A549 (cell line): ENCODE measurements around the gene ARHGEF28. TPM values are rescaled to one million over a fixed set of nuclear protein-coding genes. Genes with fewer than 3 reads are reported as not detected.

Experiments used
- ATAC-seq, 2 experiments: fragments of 200-7000 bp in 1 of 2; fragments of >200 bp in 1 of 2; cut with Nextera tagmentation in 1 of 2; cut with Tn5 transposase in 1 of 2; 3 replicates each; pipeline versions ENCODE4 v1.8.0 to v1.9.1; 2018 to 2020; ENCODE audit warnings: mild to moderate bottlenecking in 1 of 2, moderate library complexity in 1 of 2
- CTCF ChIA-PET: fragments of 300-600 bp; sonication (Branson Sonifier 250); formaldehyde crosslinking; extraction: SDS; loops from one replicate; lab custom pipeline; 2021; ENCODE audit warnings: antibody characterized with exemption, inconsistent platforms; lab: Yijun Ruan, JAX
- POLR2A ChIA-PET: fragments of 350-600 bp; formaldehyde crosslinking; extraction: SDS; loops from one replicate; lab custom pipeline; 2021; ENCODE audit warnings: antibody characterized with exemption, inconsistent platforms; lab: Yijun Ruan, JAX
- DNase-seq, 2 experiments: peaks; one replicate each; pipeline versions ENCODE4 v3.0.0 to v3.0.0-alpha.2; 2011 to 2016; ENCODE audit warnings: low read depth in 1 of 2, low spot score in 1 of 2
- FAIRE-seq: peaks from 2 replicates; lab custom pipeline; 2011; peaks lifted over from hg19 to GRCh38; lab: Jason Lieb, UNC
- H3K27ac ChIP-seq, 2 experiments: fragments of >200 bp; sonication (Bioruptor Twin); formaldehyde crosslinking; 3 replicates each; pipeline ENCODE4 v1.5.1; 2016 to 2017
- H3K4me1 ChIP-seq: fragments of >200 bp; sonication (Bioruptor Twin); formaldehyde crosslinking; 3 replicates; pipeline ENCODE4 v1.6.1; 2016
- H3K4me2 ChIP-seq: fragments of >200 bp; sonication (Bioruptor Twin); formaldehyde crosslinking; 3 replicates; pipeline ENCODE4 v1.6.1; 2016
- H3K4me3 ChIP-seq: fragments of >200 bp; sonication (Bioruptor Twin); formaldehyde crosslinking; 3 replicates; pipeline ENCODE4 v1.5.1; 2016
- H3K9me3 ChIP-seq: fragments of >200 bp; sonication (Bioruptor Twin); formaldehyde crosslinking; 3 replicates; pipeline ENCODE4 v1.6.1; 2016
- CBX2 ChIP-seq: fragments of 200-600 bp; sonication (generic); IDR thresholded peaks from 2 replicates; pipeline ENCODE4 v1.6.1; 2016; ENCODE audit warnings: low read depth, mild to moderate bottlenecking, borderline replicate concordance
- CBX8 ChIP-seq: fragments of 200-600 bp; sonication (generic); IDR thresholded peaks from 2 replicates; pipeline ENCODE4 v1.6.1; 2016
- ESRRA ChIP-seq: fragments of 150-350 bp; IDR thresholded peaks from 2 replicates; pipeline ENCODE4 v1.6.1; 2014; ENCODE audit warnings: mild to moderate bottlenecking, low read length, borderline replicate concordance
- GATA3 ChIP-seq: IDR thresholded peaks from 2 replicates; pipeline ENCODE4 v1.6.1; 2012; ENCODE audit warnings: borderline replicate concordance
- HOXB13 ChIP-seq: fragments of 250-450 bp; sonication (Bioruptor Pico); IDR thresholded peaks from 2 replicates; pipeline ENCODE4 v1.5.0; 2020; ENCODE audit warnings: low read depth, mild to moderate bottlenecking, moderate library complexity
- HOXB5 ChIP-seq: fragments of 250-450 bp; sonication (Bioruptor Pico); IDR thresholded peaks from 2 replicates; pipeline ENCODE4 v1.5.0; 2020; ENCODE audit warnings: mild to moderate bottlenecking, moderate library complexity
- MAFK ChIP-seq: fragments of 450-650 bp; IDR thresholded peaks from 2 replicates; pipeline ENCODE4 v1.6.1; 2014; ENCODE audit not compliant: partially characterized antibody
- MAZ ChIP-seq: fragments of 150-350 bp; IDR thresholded peaks from 2 replicates; pipeline ENCODE4 v1.6.1; 2014; ENCODE audit warnings: antibody characterized with exemption, low read depth, low read length, borderline replicate concordance
- MYC ChIP-seq: IDR thresholded peaks from 2 replicates; pipeline ENCODE4 v1.6.1; 2012; ENCODE audit warnings: mild to moderate bottlenecking, inconsistent platforms, low read length, improper control_type of control experiment, borderline replicate concordance
- NR3C1 ChIP-seq: fragments of >200 bp; sonication (Bioruptor Twin); formaldehyde crosslinking; IDR thresholded peaks from 3 replicates; pipeline ENCODE4 v1.6.1; 2017
- PHF8 ChIP-seq: fragments of 200-600 bp; sonication (generic); IDR thresholded peaks from 2 replicates; pipeline ENCODE4 v1.6.1; 2016; ENCODE audit warnings: low read depth, mild to moderate bottlenecking, antibody characterized with exemption, moderate library complexity, borderline replicate concordance
- POLR2A ChIP-seq: IDR thresholded peaks from 2 replicates; pipeline ENCODE4 v1.6.1; 2012; ENCODE audit warnings: mild to moderate bottlenecking, low read length
- RCOR1 ChIP-seq: fragments of 150-350 bp; IDR thresholded peaks from 2 replicates; pipeline ENCODE4 v1.6.1; 2014; ENCODE audit warnings: antibody characterized with exemption, low read length, low read depth
- SREBF2 ChIP-seq: fragments of 450-650 bp; IDR thresholded peaks from 2 replicates; pipeline ENCODE4 v1.6.1; 2014; ENCODE audit warnings: mild to moderate bottlenecking, moderate library complexity
- TP53 ChIP-seq: fragments of 250-450 bp; sonication (Bioruptor Pico); IDR thresholded peaks from 2 replicates; pipeline ENCODE4 v1.5.0; 2021; ENCODE audit warnings: mild to moderate bottlenecking, moderate library complexity
- ZNF302 ChIP-seq: fragments of 250-450 bp; sonication (Bioruptor Pico); IDR thresholded peaks from 2 replicates; pipeline ENCODE4 v1.9.0; 2021; ENCODE audit warnings: inconsistent platforms, mild to moderate bottlenecking, moderate library complexity
- ZSCAN20 ChIP-seq: fragments of 250-450 bp; sonication (Bioruptor Pico); IDR thresholded peaks from 2 replicates; pipeline ENCODE4 v1.8.0; 2022; ENCODE audit warnings: mild to moderate bottlenecking, moderate library complexity
- WGBS: methylation state at CpG from one replicate; pipeline ENCODE4 v1.1.6; 2017; ENCODE audit errors: missing lambda C conversion rate; 5-methylcytosine and 5-hydroxymethylcytosine counted together
- polyA plus RNA-seq, 4 experiments: library from polyadenylated mRNA; depleted of rRNA in 3 of 4; stranded (reverse); fragments of >200 nt; fragmentation: RNase III in 1 of 4; extraction: RNeasy Plus Mini Kit Qiagen cat#74134 plus additional on column Dnase treatment in 1 of 4; gene quantifications; 2 replicates in 3 of 4; 3 replicates in 1 of 4; pipeline ENCODE4 v1.2.3, GENCODE V29; 2011 to 2017
- TF ChIP-seq, protein P1 (sequence below): fragments of >200 bp; sonication (Bioruptor Twin); formaldehyde crosslinking; IDR thresholded peaks from 2 replicates; pipeline ENCODE4 v1.6.1; 2016
- TF ChIP-seq, protein P2 (sequence below): fragments of 150-350 bp; IDR thresholded peaks from 2 replicates; pipeline ENCODE4 v1.6.1; 2014; ENCODE audit warnings: low read depth, mild to moderate bottlenecking, low read length
- TF ChIP-seq, protein P3 (sequence below): fragments of 250-450 bp; sonication (Bioruptor Pico); IDR thresholded peaks from 2 replicates; pipeline ENCODE4 v1.5.0; 2021; ENCODE audit warnings: mild to moderate bottlenecking, moderate library complexity, borderline replicate concordance
- TF ChIP-seq, protein P4 (sequence below): fragments of 250-450 bp; sonication (Bioruptor Pico); IDR thresholded peaks from 2 replicates; pipeline ENCODE4 v1.5.0; 2020; ENCODE audit warnings: low read depth, mild to moderate bottlenecking, moderate library complexity
- TF ChIP-seq, protein P5 (sequence below): fragments of 450-650 bp; IDR thresholded peaks from 2 replicates; pipeline ENCODE4 v1.6.1; 2014; ENCODE audit warnings: antibody characterized with exemption

ARHGEF28 gene
- polyA plus RNA-seq, 2 of the 4 experiments (the other 2 are of a cell fraction), result 17.0 to 22.3 TPM

DNA sequence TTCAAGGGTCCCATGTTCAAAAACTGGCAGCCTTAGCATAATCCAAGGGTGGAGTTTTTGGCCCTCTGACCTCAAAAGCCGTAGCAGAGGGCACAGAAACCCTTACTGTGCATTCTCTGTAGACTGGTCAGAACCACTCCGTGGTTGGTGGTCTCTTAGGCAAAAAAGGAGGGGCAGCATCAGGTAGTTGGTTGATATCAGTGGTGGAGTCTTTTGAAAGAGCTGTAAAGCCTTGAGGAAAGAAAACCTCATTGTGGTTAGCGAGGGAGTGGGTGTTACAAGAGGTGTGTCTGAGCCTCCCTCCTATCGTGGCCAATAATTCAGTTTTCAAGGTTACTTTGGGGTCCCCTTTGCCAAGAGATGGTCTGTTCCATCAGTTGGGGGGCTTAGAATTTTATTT lies 40.9 kb downstream of the ARHGEF28 start:
- 89% methylated on average over 4 of the region's 4 CpGs for WGBS
- ATAC-seq (no peak), DNase-seq (no peak), FAIRE-seq (no peak)
- Histone ChIP-seq H3K27ac (peak overlapping the region in 1 of 2 experiments; percentile 6; a peak in 1 of 6 replicates), H3K4me1 (peaks cover 74% of the 10 kb centered on the region), H3K4me3 (no peak overlapping the region), H3K9me3 (no peaks in the 10 kb centered on the region), H3K4me2 (no peak overlapping the region)
- POLR2A ChIA-PET, result no interaction called here
- CTCF ChIA-PET, result interaction anchor here (1.2 to 1.6 kb wide), 2 partner anchors 24 to 126 kb away, joined by 3 to 5 read pairs; no protein-coding TSS in a partner anchor
- no peak for TF ChIP-seq MAFK
- TF ChIP-seq NR3C1, result no peak
- TF ChIP-seq, protein P1, sequence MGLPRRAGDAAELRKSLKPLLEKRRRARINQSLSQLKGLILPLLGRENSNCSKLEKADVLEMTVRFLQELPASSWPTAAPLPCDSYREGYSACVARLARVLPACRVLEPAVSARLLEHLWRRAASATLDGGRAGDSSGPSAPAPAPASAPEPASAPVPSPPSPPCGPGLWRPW, result no peak
- TF ChIP-seq HOXB13 (CRISPR knock-in tag), result no peak
- TF ChIP-seq PHF8, result no peak
- TF ChIP-seq, protein P2, sequence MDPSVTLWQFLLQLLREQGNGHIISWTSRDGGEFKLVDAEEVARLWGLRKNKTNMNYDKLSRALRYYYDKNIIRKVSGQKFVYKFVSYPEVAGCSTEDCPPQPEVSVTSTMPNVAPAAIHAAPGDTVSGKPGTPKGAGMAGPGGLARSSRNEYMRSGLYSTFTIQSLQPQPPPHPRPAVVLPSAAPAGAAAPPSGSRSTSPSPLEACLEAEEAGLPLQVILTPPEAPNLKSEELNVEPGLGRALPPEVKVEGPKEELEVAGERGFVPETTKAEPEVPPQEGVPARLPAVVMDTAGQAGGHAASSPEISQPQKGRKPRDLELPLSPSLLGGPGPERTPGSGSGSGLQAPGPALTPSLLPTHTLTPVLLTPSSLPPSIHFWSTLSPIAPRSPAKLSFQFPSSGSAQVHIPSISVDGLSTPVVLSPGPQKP, result no peak
- TF ChIP-seq, protein P3, sequence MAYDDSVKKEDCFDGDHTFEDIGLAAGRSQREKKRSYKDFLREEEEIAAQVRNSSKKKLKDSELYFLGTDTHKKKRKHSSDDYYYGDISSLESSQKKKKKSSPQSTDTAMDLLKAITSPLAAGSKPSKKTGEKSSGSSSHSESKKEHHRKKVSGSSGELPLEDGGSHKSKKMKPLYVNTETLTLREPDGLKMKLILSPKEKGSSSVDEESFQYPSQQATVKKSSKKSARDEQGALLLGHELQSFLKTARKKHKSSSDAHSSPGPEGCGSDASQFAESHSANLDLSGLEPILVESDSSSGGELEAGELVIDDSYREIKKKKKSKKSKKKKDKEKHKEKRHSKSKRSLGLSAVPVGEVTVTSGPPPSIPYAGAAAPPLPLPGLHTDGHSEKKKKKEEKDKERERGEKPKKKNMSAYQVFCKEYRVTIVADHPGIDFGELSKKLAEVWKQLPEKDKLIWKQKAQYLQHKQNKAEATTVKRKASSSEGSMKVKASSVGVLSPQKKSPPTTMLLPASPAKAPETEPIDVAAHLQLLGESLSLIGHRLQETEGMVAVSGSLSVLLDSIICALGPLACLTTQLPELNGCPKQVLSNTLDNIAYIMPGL (CRISPR knock-in tag), result no peak
- no peak for TF ChIP-seq HOXB5 (CRISPR knock-in tag)
- no peak for TF ChIP-seq SREBF2
- no peak for TF ChIP-seq ZNF302 (CRISPR knock-in tag)
- no peak for TF ChIP-seq ESRRA
- TF ChIP-seq CBX2, result no peak
- no peak for TF ChIP-seq MYC
- TF ChIP-seq CBX8, result no peak
- no peak for TF ChIP-seq MAZ
- TF ChIP-seq, protein P4, sequence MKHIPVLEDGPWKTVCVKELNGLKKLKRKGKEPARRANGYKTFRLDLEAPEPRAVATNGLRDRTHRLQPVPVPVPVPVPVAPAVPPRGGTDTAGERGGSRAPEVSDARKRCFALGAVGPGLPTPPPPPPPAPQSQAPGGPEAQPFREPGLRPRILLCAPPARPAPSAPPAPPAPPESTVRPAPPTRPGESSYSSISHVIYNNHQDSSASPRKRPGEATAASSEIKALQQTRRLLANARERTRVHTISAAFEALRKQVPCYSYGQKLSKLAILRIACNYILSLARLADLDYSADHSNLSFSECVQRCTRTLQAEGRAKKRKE, result no peak
- no peak for TF ChIP-seq POLR2A
- TF ChIP-seq, protein P5, sequence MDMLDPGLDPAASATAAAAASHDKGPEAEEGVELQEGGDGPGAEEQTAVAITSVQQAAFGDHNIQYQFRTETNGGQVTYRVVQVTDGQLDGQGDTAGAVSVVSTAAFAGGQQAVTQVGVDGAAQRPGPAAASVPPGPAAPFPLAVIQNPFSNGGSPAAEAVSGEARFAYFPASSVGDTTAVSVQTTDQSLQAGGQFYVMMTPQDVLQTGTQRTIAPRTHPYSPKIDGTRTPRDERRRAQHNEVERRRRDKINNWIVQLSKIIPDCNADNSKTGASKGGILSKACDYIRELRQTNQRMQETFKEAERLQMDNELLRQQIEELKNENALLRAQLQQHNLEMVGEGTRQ, result no peak
- no peak for TF ChIP-seq RCOR1

DNA sequence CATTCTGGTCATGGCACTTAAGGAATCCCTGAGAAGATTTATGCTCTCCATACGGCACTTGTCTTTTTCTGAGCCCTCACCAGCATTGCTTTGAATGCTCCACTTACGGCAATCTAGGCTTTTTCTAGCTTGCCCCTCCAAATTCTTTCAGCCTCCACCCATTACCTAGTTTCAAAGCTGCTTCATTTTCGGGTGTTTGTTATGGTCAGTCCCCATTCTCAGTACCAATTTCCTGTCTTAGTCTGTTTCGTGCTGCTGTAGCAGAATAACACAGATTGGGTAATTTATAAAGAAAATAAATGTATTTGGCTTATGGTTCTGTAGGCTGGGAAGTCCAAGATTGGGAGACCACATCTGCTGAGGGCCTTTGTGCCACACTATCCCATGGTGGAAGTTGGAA lies 42.0 kb downstream of the ARHGEF28 start:
- ChIA-PET CTCF (interaction anchor here (1.2 kb wide), 1 partner anchor 25 kb away, joined by 3 read pairs; no protein-coding TSS in a partner anchor), POLR2A (no interaction called here)
- 68% methylated on average over 4 of the region's 4 CpGs for WGBS
- Histone ChIP-seq H3K9me3 (no peaks in the 10 kb centered on the region), H3K27ac (peak overlapping the region in 1 of 2 experiments; percentile 45; a peak in 2 of 6 replicates), H3K4me2 (no peak overlapping the region)
- ATAC-seq, result no peak
- no peak for DNase-seq
- TF ChIP-seq ZSCAN20 (CRISPR knock-in tag) (no peak), TP53 (CRISPR knock-in tag) (no peak), GATA3 (no peak), ZNF302 (CRISPR knock-in tag) (no peak)
- TF ChIP-seq, all 56 proteins: peak for 0
- FAIRE-seq, result no peak
- H3K4me3 ChIP-seq, result no peak overlapping the region
- peaks cover 74% of the 10 kb centered on the region for H3K4me1 ChIP-seq
